CD14-positive monocyte (primary cell): ENCODE results near the gene ADAMTS17. TPM values are rescaled to one million over a fixed set of nuclear protein-coding genes. Genes with fewer than 3 reads are reported as not detected.
A peak's percentile ranks its signal among the peaks of the same experiment; 100 is the strongest.

Experiments used
- DNase-seq, 3 donors: peaks; one replicate each; pipeline ENCODE4 v3.0.0-alpha.2; 2011 to 2022
- H2AFZ ChIP-seq: 2 replicates; pipeline ENCODE4 v1.6.0; 2012; ENCODE audit warnings: mild to moderate bottlenecking, low read depth, low read length, inconsistent platforms; ENCODE audit not compliant: insufficient read depth, poor library complexity, severe bottlenecking
- H3K27ac ChIP-seq, 2 donors: 1 replicate in 1 of 2; 2 replicates in 1 of 2; pipeline ENCODE4 v1.5.1; 2012 to 2013; ENCODE audit warnings: low read length in 2 of 2, control low read depth in 1 of 2, inconsistent platforms in 1 of 2, low read depth in 1 of 2, mild to moderate bottlenecking in 1 of 2
- H3K27me3 ChIP-seq, 2 donors: one replicate each; pipeline versions ENCODE4 v1.6.0 to v1.6.1; 2011 to 2013; ENCODE audit warnings: low read length in 2 of 2; ENCODE audit not compliant: control insufficient read depth in 2 of 2, insufficient read depth in 2 of 2
- H3K36me3 ChIP-seq, 2 donors: replicated peaks in 1 of 2; 1 replicate in 1 of 2; 2 replicates in 1 of 2; pipeline versions ENCODE4 v1.5.1 to v1.6.1; 2012 to 2013; ENCODE audit warnings: low read length in 2 of 2, control low read depth in 1 of 2, inconsistent platforms in 1 of 2, mild to moderate bottlenecking in 1 of 2; ENCODE audit not compliant: insufficient read depth in 2 of 2, control insufficient read depth in 1 of 2
- H3K4me1 ChIP-seq, 2 donors: 1 replicate in 1 of 2; 2 replicates in 1 of 2; pipeline versions ENCODE4 v1.5.1 to v1.6.1; 2012 to 2013; ENCODE audit warnings: low read length in 2 of 2, control low read depth in 1 of 2, inconsistent platforms in 1 of 2, mild to moderate bottlenecking in 1 of 2, moderate library complexity in 1 of 2; ENCODE audit not compliant: insufficient read depth in 2 of 2, control insufficient read depth in 1 of 2
- H3K4me2 ChIP-seq: replicated peaks from 2 replicates; pipeline ENCODE3; 2012; ENCODE audit warnings: low read length, moderate library complexity, mild to moderate bottlenecking; ENCODE audit not compliant: poor library complexity, severe bottlenecking; ENCODE audit errors: extremely low read depth
- H3K4me3 ChIP-seq, 3 experiments: fragments of 200-600 bp in 1 of 3; sonication (generic) in 1 of 3; replicated peaks in 1 of 3; 1 replicate in 2 of 3; 2 replicates in 1 of 3; pipeline ENCODE4 v1.5.1; 2011 to 2013; ENCODE audit warnings: low read length in 3 of 3, mild to moderate bottlenecking in 3 of 3, control low read depth in 2 of 3, low read depth in 2 of 3, inconsistent platforms in 1 of 3, moderate library complexity in 1 of 3
- H3K79me2 ChIP-seq: 2 replicates; pipeline ENCODE4 v1.6.0; 2012; ENCODE audit warnings: mild to moderate bottlenecking, control low read depth, inconsistent platforms, low read length, moderate library complexity; ENCODE audit not compliant: insufficient read depth
- H3K9ac ChIP-seq: 2 replicates; pipeline ENCODE4 v1.6.0; 2017; ENCODE audit warnings: low read length, mild to moderate bottlenecking; ENCODE audit not compliant: insufficient read depth, poor library complexity, severe bottlenecking
- H3K9me3 ChIP-seq, 2 donors: replicated peaks in 1 of 2; 1 replicate in 1 of 2; 2 replicates in 1 of 2; pipeline versions ENCODE4 v1.5.1 to v1.6.1; 2012 to 2013; ENCODE audit warnings: low read length in 2 of 2, control low read depth in 1 of 2; ENCODE audit not compliant: control insufficient read depth in 1 of 2, insufficient read depth in 1 of 2
- H4K20me1 ChIP-seq: 2 replicates; pipeline ENCODE4 v1.6.0; 2012; ENCODE audit warnings: mild to moderate bottlenecking, low read length, control low read depth, moderate library complexity; ENCODE audit not compliant: insufficient read depth
- H3K27ac Mint-ChIP-seq, 7 donors: one replicate each; pipeline ENCODE4 v1.8.0; 2020; ENCODE audit warnings: mild to moderate bottlenecking in 7 of 7, mixed read lengths in 7 of 7, moderate library complexity in 6 of 7, inconsistent platforms in 2 of 7
- H3K27me3 Mint-ChIP-seq, 3 donors: one replicate each; pipeline ENCODE4 v1.8.0; 2021 to 2022; ENCODE audit warnings: low read depth in 3 of 3, mild to moderate bottlenecking in 3 of 3, mixed read lengths in 3 of 3, moderate library complexity in 3 of 3, inconsistent platforms in 1 of 3
- H3K36me3 Mint-ChIP-seq, 2 donors: one replicate each; pipeline ENCODE4 v1.8.0; 2020; ENCODE audit warnings: mixed read lengths in 2 of 2, inconsistent platforms in 1 of 2, mild to moderate bottlenecking in 1 of 2
- H3K4me1 Mint-ChIP-seq: one replicate; pipeline ENCODE4 v1.8.0; 2020; ENCODE audit warnings: mild to moderate bottlenecking, mixed read lengths
- H3K4me3 Mint-ChIP-seq, 2 donors: one replicate each; pipeline ENCODE4 v1.8.0; 2020; ENCODE audit warnings: mild to moderate bottlenecking in 2 of 2, mixed read lengths in 2 of 2, moderate library complexity in 1 of 2
- H3K9me3 Mint-ChIP-seq, 7 donors: one replicate each; pipeline ENCODE4 v1.8.0; 2020 to 2022; ENCODE audit warnings: mixed read lengths in 7 of 7, mild to moderate bottlenecking in 6 of 7, moderate library complexity in 6 of 7, inconsistent platforms in 2 of 7
- CTCF ChIP-seq: fragments of 200-600 bp; IDR thresholded peaks from one replicate; pipeline ENCODE4 v1.8.0; 2022; ENCODE audit warnings: antibody characterized with exemption, mild to moderate bottlenecking
- WGBS: methylation state at CpG from one replicate; pipeline ENCODE4 v1.1.5; 2013; ENCODE audit warnings: missing lambda C conversion rate; ENCODE audit not compliant: insufficient coverage; 5-methylcytosine and 5-hydroxymethylcytosine counted together
- intact Hi-C, 2 donors: fragments of 100-400 bp; cut with micrococcal nuclease; formaldehyde crosslinking; loops; one replicate each; pipeline versions ENCODE4 v1.15.0 to v1.15.1; 2023
- polyA plus RNA-seq, 3 donors: library from polyadenylated mRNA; depleted of rRNA in 1 of 3; unstranded in 2 of 3; stranded (reverse) in 1 of 3; fragments of 300-500 nt in 2 of 3; fragments of >200 nt in 1 of 3; fragmentation: Illumina TruSeq in 2 of 3; gene quantifications; 1 replicate in 2 of 3; 2 replicates in 1 of 3; pipeline ENCODE4 v1.2.3, GENCODE V29; 2012 to 2021

ADAMTS17 gene
- polyA plus RNA-seq, 3 donors = 0.03 to 0.25 TPM; not detected in 1

GRCh38 chr15:100338971-100339444, 2.8 kb downstream of the ADAMTS17 start:
- Histone ChIP-seq H3K4me2 (no peak overlapping the region), H3K4me1 (peaks cover 6 to 17% of the 10 kb centered on the region in 2 donors), H3K27me3 (peaks cover 37 to 59% of the 10 kb centered on the region in 2 donors), H3K4me3 (no peak overlapping the region), H3K9ac (no peak overlapping the region), H3K27ac (no peak overlapping the region), H3K9me3 (peaks cover 0 to 13% of the 10 kb centered on the region in 2 donors), H4K20me1 (no peaks in the 10 kb centered on the region), H2AFZ (no peak overlapping the region), H3K36me3 (no peaks in the 10 kb centered on the region), H3K79me2 (no peaks in the 10 kb centered on the region)
- Mint-ChIP-seq H3K4me1 (peaks cover 8% of the 10 kb centered on the region), H3K27me3 (peaks cover 54 to 88% (median 55%) of the 10 kb centered on the region in 3 donors), H3K36me3 (peaks cover 0 to 3% of the 10 kb centered on the region in 2 donors), H3K27ac (no peak overlapping the region), H3K9me3 (peaks cover 0 to 11% (median 5%) of the 10 kb centered on the region in 7 donors), H3K4me3 (peak overlapping the region in 1 of 2 donors; percentile 84)
- peak; percentile 14 to 48 (median 25) for DNase-seq
- intact Hi-C loops = loop anchor here (5.0 kb wide), 1 partner anchor 407 kb away; no protein-coding TSS in a partner anchor
- WGBS = 41% methylated on average over 5 of the region's 10 CpGs
- TF ChIP-seq CTCF = peak; percentile 52

DNA sequence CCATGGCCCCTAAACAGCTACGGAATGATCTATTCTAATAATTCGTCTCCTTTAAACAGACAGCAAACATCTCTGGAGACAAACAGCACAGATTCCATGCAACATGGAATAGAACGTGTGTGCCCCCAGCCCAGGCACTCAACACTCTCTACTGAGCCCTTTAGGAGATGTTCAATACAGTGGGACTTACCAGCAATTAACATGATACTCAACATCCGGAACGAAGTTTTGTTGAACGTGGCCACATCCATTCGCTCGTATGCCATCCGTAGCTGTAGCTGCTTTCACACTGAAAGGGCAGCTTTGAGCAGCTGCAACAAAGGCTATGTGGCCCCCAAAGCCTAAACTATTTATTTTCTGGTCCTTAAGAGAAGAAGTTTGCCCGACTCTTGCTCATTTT, 3.5 kb downstream of the ADAMTS17 start:
- Mint-ChIP-seq H3K36me3 (peaks cover 0 to 3% of the 10 kb centered on the region in 2 donors), H3K27ac (no peak overlapping the region), H3K4me3 (peak overlapping the region in 1 of 2 donors; percentile 67), H3K9me3 (peaks cover 0 to 11% (median 5%) of the 10 kb centered on the region in 7 donors), H3K27me3 (peaks cover 53 to 85% (median 57%) of the 10 kb centered on the region in 3 donors), H3K4me1 (peaks cover 8% of the 10 kb centered on the region)
- no peak for TF ChIP-seq CTCF
- intact Hi-C loops = loop anchor here (5.0 kb wide), 1 partner anchor 406 kb away; no protein-coding TSS in a partner anchor
- Histone ChIP-seq H3K9ac (no peak overlapping the region), H3K4me3 (no peak overlapping the region), H3K4me1 (peaks cover 6 to 17% of the 10 kb centered on the region in 2 donors), H3K4me2 (no peak overlapping the region), H3K36me3 (no peaks in the 10 kb centered on the region), H3K27me3 (peaks cover 32 to 52% of the 10 kb centered on the region in 2 donors), H4K20me1 (no peaks in the 10 kb centered on the region), H3K27ac (no peak overlapping the region), H3K79me2 (no peaks in the 10 kb centered on the region), H3K9me3 (peaks cover 0 to 13% of the 10 kb centered on the region in 2 donors), H2AFZ (no peak overlapping the region)
- WGBS = 90% methylated on average over 10 of the region's 10 CpGs
- no peak for DNase-seq
